ENCODE results near the gene RUNX2.
"Not testable (repeated sequence)": the region's sequence is repeated elsewhere in the genome, so short reads cannot be mapped to it uniquely, and the experiment has no call there.

Gene RUNX2

GRCh38 chr6:45545416-45545815, 217.3 kb downstream of the RUNX2 start:
- TF ChIP-seq POLR2A (IDR thresholded peaks at IDR 0.05; ENCODE audit: low read length), result no peak
- no peak for TF ChIP-seq GATA1 (IDR thresholded peaks at IDR 0.05; ENCODE audit: low read depth, low read length)
- no peak for DNase-seq

GRCh38 chr6:45548657-45549515, 220.8 kb downstream of the RUNX2 start:
- no peak for TF ChIP-seq GATA1 (IDR thresholded peaks at IDR 0.05; ENCODE audit: low read depth, low read length)
- no peak for TF ChIP-seq POLR2A (IDR thresholded peaks at IDR 0.05; ENCODE audit: low read length)
- DNase-seq, result no peak

GRCh38 chr6:45552536-45552935, 224.4 kb downstream of the RUNX2 start:
- TF ChIP-seq POLR2A (IDR thresholded peaks at IDR 0.05; ENCODE audit: low read length) (no peak), GATA1 (IDR thresholded peaks at IDR 0.05; ENCODE audit: low read depth, low read length) (no peak)
- no peak for DNase-seq

- no peak for DNase-seq
- TF ChIP-seq GATA1 (IDR thresholded peaks at IDR 0.05; ENCODE audit: low read depth, low read length), result no peak
Observed at GRCh38 chr6:45553730-45554344, 225.7 kb downstream of the RUNX2 start.

- DNase-seq, result no peak
- TF ChIP-seq POLR2A (IDR thresholded peaks at IDR 0.05; ENCODE audit: low read length), result no peak
- no peak for TF ChIP-seq GATA1 (IDR thresholded peaks at IDR 0.05; ENCODE audit: low read depth, low read length)
Observed at GRCh38 chr6:45554591-45554990, 226.5 kb downstream of the RUNX2 start.

- TF ChIP-seq POLR2A (IDR thresholded peaks at IDR 0.05; ENCODE audit: low read length) (no peak), GATA1 (IDR thresholded peaks at IDR 0.05; ENCODE audit: low read depth, low read length) (no peak)
- no peak for DNase-seq
Observed at GRCh38 chr6:45555981-45556771, 228.0 kb downstream of the RUNX2 start.

GRCh38 chr6:45556828-45557227, 228.7 kb downstream of the RUNX2 start:
- TF ChIP-seq GATA1 (IDR thresholded peaks at IDR 0.05; ENCODE audit: low read depth, low read length) (no peak), POLR2A (IDR thresholded peaks at IDR 0.05; ENCODE audit: low read length) (no peak)

GRCh38 chr6:45557454-45557853, 229.3 kb downstream of the RUNX2 start:
- DNase-seq, result no peak
- TF ChIP-seq GATA1 (IDR thresholded peaks at IDR 0.05; ENCODE audit: low read depth, low read length) (no peak), POLR2A (IDR thresholded peaks at IDR 0.05; ENCODE audit: low read length) (no peak)

More at GRCh38 chr6:45556828-45557227, 228.7 kb downstream of the RUNX2 start:
- DNase-seq, result no peak

- TF ChIP-seq GATA1 (IDR thresholded peaks at IDR 0.05; ENCODE audit: low read depth, low read length) (no peak), POLR2A (IDR thresholded peaks at IDR 0.05; ENCODE audit: low read length) (no peak)
- DNase-seq, result no peak
Observed at GRCh38 chr6:45558858-45559257, 230.7 kb downstream of the RUNX2 start.

- not testable (repeated sequence) for DNase-seq
Observed at GRCh38 chr6:45560321-45560820, 232.2 kb downstream of the RUNX2 start.

GRCh38 chr6:45562171-45562570, 234.0 kb downstream of the RUNX2 start:
- DNase-seq, result no peak
- TF ChIP-seq POLR2A (IDR thresholded peaks at IDR 0.05; ENCODE audit: low read length) (no peak), GATA1 (IDR thresholded peaks at IDR 0.05; ENCODE audit: low read depth, low read length) (no peak)

GRCh38 chr6:45563041-45563440, 234.9 kb downstream of the RUNX2 start:
- no peak for DNase-seq
- TF ChIP-seq GATA1 (IDR thresholded peaks at IDR 0.05; ENCODE audit: low read depth, low read length) (no peak), POLR2A (IDR thresholded peaks at IDR 0.05; ENCODE audit: low read length) (no peak)

- TF ChIP-seq GATA1 (IDR thresholded peaks at IDR 0.05; ENCODE audit: low read depth, low read length) (no peak), POLR2A (IDR thresholded peaks at IDR 0.05; ENCODE audit: low read length) (no peak)
- no peak for DNase-seq
Observed at GRCh38 chr6:45563844-45564243, 235.7 kb downstream of the RUNX2 start.

- TF ChIP-seq POLR2A (IDR thresholded peaks at IDR 0.05; ENCODE audit: low read length), result no peak
- TF ChIP-seq GATA1 (IDR thresholded peaks at IDR 0.05; ENCODE audit: low read depth, low read length), result no peak
- no peak for DNase-seq
Observed at GRCh38 chr6:45566882-45567281, 238.8 kb downstream of the RUNX2 start.

Data from erythroblast (primary cell).